Heart right ventricle (tissue), 16 donors: Measurements from ENCODE around the gene CACNB2. TPM values are rescaled to one million over a fixed set of nuclear protein-coding genes. Genes with fewer than 3 reads are reported as not detected.
A peak's percentile ranks its signal among the peaks of the same experiment; 100 is the strongest.

Experiments
- ATAC-seq, 8 donors: fragments of 200-7000 bp; cut with Tn5 transposase; one replicate each; pipeline ENCODE4 v1.9.1; 2020; ENCODE audit warnings: mild to moderate bottlenecking in 8 of 8, moderate library complexity in 8 of 8, moderate number of reproducible peaks in 1 of 8
- DNase-seq, 2 donors: peaks; one replicate each; pipeline ENCODE4 v3.0.0-alpha.2; 2020
- H3K27ac ChIP-seq, 10 donors: fragments of 200-600 bp; sonication (generic) in 2 of 10; one replicate each; pipeline versions ENCODE4 v1.5.0 to v1.8.0; 2020 to 2022; ENCODE audit warnings: mild to moderate bottlenecking in 3 of 10
- H3K27me3 ChIP-seq, 7 donors: fragments of 200-600 bp; one replicate each; pipeline ENCODE4 v1.8.0; 2021 to 2022; ENCODE audit warnings: mild to moderate bottlenecking in 2 of 7
- H3K36me3 ChIP-seq, 9 donors: fragments of 200-600 bp; sonication (generic) in 1 of 9; one replicate each; pipeline versions ENCODE4 v1.5.0 to v1.8.0; 2020 to 2022; ENCODE audit warnings: mild to moderate bottlenecking in 2 of 9
- H3K4me1 ChIP-seq, 9 donors: fragments of 200-600 bp; sonication (generic) in 1 of 9; one replicate each; pipeline versions ENCODE4 v1.5.0 to v1.8.0; 2020 to 2022; ENCODE audit warnings: mild to moderate bottlenecking in 4 of 9
- H3K4me3 ChIP-seq, 10 donors: fragments of 200-600 bp; sonication (generic) in 2 of 10; one replicate each; pipeline versions ENCODE4 v1.5.0 to v1.8.0; 2020 to 2022; ENCODE audit warnings: mild to moderate bottlenecking in 7 of 10, moderate library complexity in 2 of 10
- H3K9me3 ChIP-seq, 11 donors: fragments of 200-600 bp in 10 of 11; sonication (generic) in 2 of 11; one replicate each; pipeline versions ENCODE4 v1.5.0 to v1.8.0; 2013 to 2022; ENCODE audit warnings: mild to moderate bottlenecking in 2 of 11, control low read depth in 1 of 11, moderate library complexity in 1 of 11
- CTCF ChIP-seq, 9 donors: fragments of 200-600 bp; sonication (generic) in 2 of 9; IDR thresholded peaks; one replicate each; pipeline versions ENCODE4 v1.5.0 to v1.8.0; 2021 to 2022; ENCODE audit warnings: antibody characterized with exemption in 9 of 9, mild to moderate bottlenecking in 5 of 9, moderate library complexity in 1 of 9
- WGBS, 2 donors: extraction: QIAGEN DNeasy Blood & Tissue Kit; methylation state at CpG; one replicate each; pipeline ENCODE4 v1.1.7; 2013; ENCODE audit warnings: inconsistent platforms in 1 of 2; 5-methylcytosine and 5-hydroxymethylcytosine counted together
- intact Hi-C, 10 donors: fragments of 100-400 bp; cut with DNase I; formaldehyde crosslinking; loops; one replicate each; pipeline versions ENCODE4 v1.11.1 to v1.14.2; 2022
- polyA plus RNA-seq, 2 donors: library from polyadenylated mRNA; stranded (reverse); fragments of 200-250 nt; gene quantifications; one replicate each; pipeline ENCODE4 v1.2.3, GENCODE V29; 2013
- total RNA-seq, 10 donors: library from RNA; stranded (reverse); fragmentation: NEBNext Ultra II Directional in 3 of 10; extraction: Animal tissue kit (Norgen Biotek cat#: 25700) in 3 of 10; gene quantifications; one replicate each; pipeline versions ENCODE4 v1.2.1 to v1.2.4, GENCODE V29; 2021 to 2023
- donor health status: Arrhythmogenic right ventricular cardiomyopathy.
- donor health status: ischemic (EF 13 %, LVEDD 7.1; RV severe dilation, severe dysfunction).
- donor health status: healthy with polysubstance abuse.
- donor health status: DM: no; HTN: yes; CAD: no.
- donor health status: DM: no; HTN: no; CAD: no.
- donor health status: ischemic (EF 25% LVEDD 6.9; RV normal size, moderate dysfunction).
- donor health status: ischemic (EF 25% LVEDD 5.7; RV mildly dilated, moderate dysfunction).
- donor health status: healthy.
- donor health status: DM: yes; HTN: yes; CAD: no.
- donor health status: Ischemic cardiomyopathy.
- donor health status: ischemic (EF 35%, LVEDD 5.7; RV mildly dilated, moderate dysfunction).
- donor health status: nonischemic (EF 11% LVEDD 7.7; RV severe dilation, severe dysfunction).
- donor health status: DM: yes; HTN: yes; CAD: no.
- donor health status: PGD.
- donor health status: ischemic (EF 29% LVEDD 5.4; RV normal size, mild dysfunction).
- donor health status: nonischemic (EF 23%, LVEDD 6.1; RV moderate dilation, normal function).

CACNB2 gene
- total and polyA plus RNA-seq, 12 donors: 8.9 to 71.1 (median 36.7) TPM

- no peak overlapping the region for H3K27ac ChIP-seq
- H3K4me3 ChIP-seq: no peak overlapping the region
- no peak for ATAC-seq
- intact Hi-C loops: loop anchor here in 1 of 10 donors (5.0 kb wide), 1 partner anchor 1651 kb away; no protein-coding TSS in a partner anchor
- H3K27me3 ChIP-seq: no peaks in the 10 kb centered on the region
- no peak for TF ChIP-seq CTCF (IDR thresholded peaks at IDR 0.05)
- H3K36me3 ChIP-seq: peaks cover 0 to 3% (median 0%) of the 10 kb centered on the region in 9 donors
- peaks cover 0 to 28% (median 8%) of the 10 kb centered on the region in 9 donors for H3K4me1 ChIP-seq
- no peak for DNase-seq
- H3K9me3 ChIP-seq: peaks cover 0 to 7% (median 0%) of the 10 kb centered on the region in 11 donors
- 55 to 57% methylated on average over 5 of the region's 5 CpGs for WGBS, 2 donors
Observed at GRCh38 chr10:18376650-18377049, 236.4 kb downstream of the CACNB2 start.

GRCh38 chr10:18377898-18378297, 237.7 kb downstream of the CACNB2 start:
- TF ChIP-seq CTCF (IDR thresholded peaks at IDR 0.05): no peak
- Histone ChIP-seq H3K36me3 (peaks cover 0 to 3% (median 0%) of the 10 kb centered on the region in 9 donors), H3K27ac (peak overlapping the region in 2 of 10 donors; percentile 3 to 32), H3K27me3 (no peaks in the 10 kb centered on the region), H3K4me3 (no peak overlapping the region), H3K4me1 (peaks cover 0 to 28% (median 8%) of the 10 kb centered on the region in 9 donors), H3K9me3 (peaks cover 0 to 7% (median 0%) of the 10 kb centered on the region in 11 donors)
- WGBS, 2 donors: 34 to 47% methylated on average over 2 of the region's 2 CpGs
- intact Hi-C loops: loop anchor here in 1 of 10 donors (5.0 kb wide), 1 partner anchor 1649 kb away; no protein-coding TSS in a partner anchor
- peak in 3 of 8 donors; percentile 18 to 49 (median 31) for ATAC-seq
- DNase-seq: no peak

GRCh38 chr10:18378766-18379165, 238.5 kb downstream of the CACNB2 start:
- TF ChIP-seq CTCF (IDR thresholded peaks at IDR 0.05): no peak
- peak in 5 of 8 donors; percentile 52 to 83 (median 69) for ATAC-seq

GRCh38 chr10:18381679-18382078, 241.5 kb downstream of the CACNB2 start:
- DNase-seq: no peak
- intact Hi-C loops: no loop called here
- Histone ChIP-seq H3K4me3 (no peak overlapping the region), H3K27ac (no peak overlapping the region), H3K27me3 (no peaks in the 10 kb centered on the region), H3K9me3 (no peaks in the 10 kb centered on the region), H3K4me1 (peaks cover 0 to 25% (median 8%) of the 10 kb centered on the region in 9 donors), H3K36me3 (peaks cover 0 to 8% (median 0%) of the 10 kb centered on the region in 9 donors)
- WGBS, 2 donors: 92 to 98% methylated on average over 5 of the region's 5 CpGs
- no peak for ATAC-seq
- no peak for TF ChIP-seq CTCF (IDR thresholded peaks at IDR 0.05)

More at GRCh38 chr10:18378766-18379165, 238.5 kb downstream of the CACNB2 start:
- H3K4me1 ChIP-seq: peaks cover 0 to 28% (median 8%) of the 10 kb centered on the region in 9 donors
- peak; percentile 25 to 28 for DNase-seq
- intact Hi-C loops: loop anchor here in 1 of 10 donors (5.0 kb wide), 1 partner anchor 1649 kb away; no protein-coding TSS in a partner anchor
- H3K4me3 ChIP-seq: no peak overlapping the region
- WGBS, 2 donors: 57 to 69% methylated on average over 2 of the region's 2 CpGs
- H3K9me3 ChIP-seq: peaks cover 0 to 7% (median 0%) of the 10 kb centered on the region in 11 donors
- H3K27ac ChIP-seq: peak overlapping the region in 4 of 10 donors; percentile 3 to 33 (median 19)
- H3K27me3 ChIP-seq: no peaks in the 10 kb centered on the region
- H3K36me3 ChIP-seq: peaks cover 0 to 5% (median 0%) of the 10 kb centered on the region in 9 donors
